ENCODE results near the gene JMJD8.

- no peak for TF ChIP-seq CTCF (IDR thresholded peaks at IDR 0.05)
- TF ChIP-seq POLR2A (IDR thresholded peaks at IDR 0.05): no peak
- no peak for TF ChIP-seq EP300 (IDR thresholded peaks at IDR 0.05)
Measured at GRCh38 chr16:687499-687898, 3.4 kb upstream of the JMJD8 start.

Data from ovary (tissue), 3 donors.